NB4 (cell line): ENCODE results near the gene ME3.

Experiments used
- MAX ChIP-seq: IDR thresholded peaks from 2 replicates; pipeline ENCODE4 v1.6.1; 2011; ENCODE audit warnings: low read depth, low read length
- MYC ChIP-seq: IDR thresholded peaks from 2 replicates; pipeline ENCODE4 v1.6.1; 2011; ENCODE audit warnings: low read depth, low read length
- POLR2A ChIP-seq: IDR thresholded peaks from 2 replicates; pipeline ENCODE4 v1.6.1; 2011; ENCODE audit warnings: mild to moderate bottlenecking; ENCODE audit not compliant: insufficient read length; ENCODE audit errors: extremely low read depth
- TF ChIP-seq, protein P1 (sequence below): IDR thresholded peaks from one replicate; pipeline ENCODE4 v1.5.1; 2012; ENCODE audit warnings: low read depth, low read length

DNA sequence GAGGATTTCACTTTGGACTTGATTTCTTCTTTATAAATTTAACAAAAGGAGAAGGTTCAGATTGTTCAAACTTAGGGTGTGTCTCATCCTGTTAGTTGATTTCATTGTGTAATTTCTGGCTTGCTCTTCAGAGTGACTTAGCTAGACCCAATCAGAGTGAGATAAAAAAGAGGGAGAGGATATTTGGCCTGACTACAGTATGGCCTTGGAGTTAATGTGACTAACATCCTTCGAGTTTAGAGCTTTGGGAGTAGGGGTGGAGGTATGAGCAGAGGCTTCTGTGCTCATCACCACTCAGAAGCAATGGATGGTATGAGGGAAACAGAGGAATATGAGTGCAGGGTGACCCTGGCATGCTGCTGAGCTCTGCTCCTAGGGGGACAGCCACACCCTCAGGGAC lies 114.2 kb downstream of the ME3 start:
- TF ChIP-seq, protein P1, sequence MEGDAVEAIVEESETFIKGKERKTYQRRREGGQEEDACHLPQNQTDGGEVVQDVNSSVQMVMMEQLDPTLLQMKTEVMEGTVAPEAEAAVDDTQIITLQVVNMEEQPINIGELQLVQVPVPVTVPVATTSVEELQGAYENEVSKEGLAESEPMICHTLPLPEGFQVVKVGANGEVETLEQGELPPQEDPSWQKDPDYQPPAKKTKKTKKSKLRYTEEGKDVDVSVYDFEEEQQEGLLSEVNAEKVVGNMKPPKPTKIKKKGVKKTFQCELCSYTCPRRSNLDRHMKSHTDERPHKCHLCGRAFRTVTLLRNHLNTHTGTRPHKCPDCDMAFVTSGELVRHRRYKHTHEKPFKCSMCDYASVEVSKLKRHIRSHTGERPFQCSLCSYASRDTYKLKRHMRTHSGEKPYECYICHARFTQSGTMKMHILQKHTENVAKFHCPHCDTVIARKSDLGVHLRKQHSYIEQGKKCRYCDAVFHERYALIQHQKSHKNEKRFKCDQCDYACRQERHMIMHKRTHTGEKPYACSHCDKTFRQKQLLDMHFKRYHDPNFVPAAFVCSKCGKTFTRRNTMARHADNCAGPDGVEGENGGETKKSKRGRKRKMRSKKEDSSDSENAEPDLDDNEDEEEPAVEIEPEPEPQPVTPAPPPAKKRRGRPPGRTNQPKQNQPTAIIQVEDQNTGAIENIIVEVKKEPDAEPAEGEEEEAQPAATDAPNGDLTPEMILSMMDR = no peak
- TF ChIP-seq MAX (no peak), POLR2A (no peak), MYC (no peak)
